Ammon's horn (tissue), 1 donor: ENCODE measurements around the gene EEIG2.
"Not testable (repeated sequence)": the region's sequence is repeated elsewhere in the genome, so short reads cannot be mapped to it uniquely, and the experiment has no call there.

Source experiments
- DNase-seq: peaks from one replicate; pipeline ENCODE4 v3.0.0-alpha.2; 2016; ENCODE audit warnings: low spot score

The EEIG2 gene

DNA sequence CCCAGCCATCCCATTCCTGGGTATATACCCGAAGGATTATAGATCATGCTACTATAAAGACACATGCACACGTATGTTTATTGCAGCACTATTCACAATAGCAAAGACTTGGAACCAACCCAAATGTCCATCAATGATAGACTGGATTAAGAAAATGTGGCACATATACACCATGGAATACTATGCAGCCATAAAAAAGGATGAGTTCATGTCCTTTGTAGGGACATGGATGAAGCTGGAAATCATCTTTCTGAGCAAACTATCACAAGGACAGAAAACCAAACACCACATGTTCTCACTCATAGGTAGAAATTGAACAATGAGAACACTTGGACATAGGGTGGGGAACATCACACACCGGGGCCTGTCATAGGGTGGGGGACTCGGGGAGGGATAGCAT, 12.4 kb upstream of the EEIG2 start:
- not testable (repeated sequence) for DNase-seq

- DNase-seq, result no peak
Observed at GRCh38 chr1:108551137-108551862, 8.6 kb upstream of the EEIG2 start.

GRCh38 chr1:108553905-108554304, 6.0 kb upstream of the EEIG2 start:
- DNase-seq, result no peak

- DNase-seq, result no peak
Observed at GRCh38 chr1:108554682-108555427, 5.0 kb upstream of the EEIG2 start.

- no peak for DNase-seq
Observed at GRCh38 chr1:108556066-108556465, 3.8 kb upstream of the EEIG2 start.

- DNase-seq, result peak; percentile 18
Observed at GRCh38 chr1:108556499-108556898, 3.4 kb upstream of the EEIG2 start.

DNA sequence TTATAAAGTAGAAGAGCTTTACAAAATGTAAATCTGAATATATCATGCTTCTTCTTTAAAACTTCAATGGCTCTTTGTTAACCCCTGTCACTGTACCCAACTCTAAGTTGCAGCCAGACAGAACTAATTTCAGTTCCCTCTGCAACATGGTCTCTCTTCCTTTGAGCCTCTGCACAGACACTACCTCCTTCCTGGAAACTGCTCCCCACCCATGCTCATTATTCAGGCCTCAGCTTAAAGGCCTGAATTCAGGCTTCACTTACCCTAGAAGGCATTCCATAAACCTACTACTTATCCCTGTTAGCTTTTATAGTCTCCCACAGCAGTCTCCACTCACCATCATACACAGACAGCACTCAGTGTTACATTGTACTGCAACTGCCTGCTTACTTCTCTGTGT, 2.6 kb upstream of the EEIG2 start:
- peak; percentile 36 for DNase-seq

GRCh38 chr1:108560189-108560873, 431 bp downstream of the EEIG2 start:
- peak; percentile 38 for DNase-seq

GRCh38 chr1:108560874-108561459, 1.1 kb downstream of the EEIG2 start:
- DNase-seq, result peak; percentile 51

GRCh38 chr1:108561689-108562326, 1.9 kb downstream of the EEIG2 start:
- peak; percentile 49 for DNase-seq

DNA sequence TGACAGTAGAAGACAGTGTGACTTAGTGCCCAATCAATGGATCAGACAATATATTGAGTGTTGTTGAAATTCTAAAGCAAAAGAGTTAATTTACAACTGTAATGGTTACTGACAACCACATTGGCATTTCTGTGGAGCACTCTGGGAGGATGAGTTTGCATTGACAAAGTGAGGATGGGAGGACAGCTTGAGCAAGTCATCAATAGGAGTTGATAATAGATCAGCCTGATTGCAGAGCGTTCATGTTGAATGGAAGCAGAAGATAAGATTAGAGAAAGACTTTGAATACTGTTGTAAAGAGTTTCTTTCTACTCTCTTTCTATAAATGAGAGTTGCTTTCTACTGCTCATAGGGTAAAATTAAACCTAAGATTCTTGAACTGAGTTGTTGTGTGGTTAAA, 3.9 kb downstream of the EEIG2 start:
- no peak for DNase-seq

- DNase-seq, result no peak
Observed at GRCh38 chr1:108565081-108565480, 5.2 kb downstream of the EEIG2 start.

GRCh38 chr1:108565512-108565911, 5.6 kb downstream of the EEIG2 start:
- DNase-seq, result no peak

GRCh38 chr1:108568589-108568988, 8.7 kb downstream of the EEIG2 start:
- no peak for DNase-seq

DNA sequence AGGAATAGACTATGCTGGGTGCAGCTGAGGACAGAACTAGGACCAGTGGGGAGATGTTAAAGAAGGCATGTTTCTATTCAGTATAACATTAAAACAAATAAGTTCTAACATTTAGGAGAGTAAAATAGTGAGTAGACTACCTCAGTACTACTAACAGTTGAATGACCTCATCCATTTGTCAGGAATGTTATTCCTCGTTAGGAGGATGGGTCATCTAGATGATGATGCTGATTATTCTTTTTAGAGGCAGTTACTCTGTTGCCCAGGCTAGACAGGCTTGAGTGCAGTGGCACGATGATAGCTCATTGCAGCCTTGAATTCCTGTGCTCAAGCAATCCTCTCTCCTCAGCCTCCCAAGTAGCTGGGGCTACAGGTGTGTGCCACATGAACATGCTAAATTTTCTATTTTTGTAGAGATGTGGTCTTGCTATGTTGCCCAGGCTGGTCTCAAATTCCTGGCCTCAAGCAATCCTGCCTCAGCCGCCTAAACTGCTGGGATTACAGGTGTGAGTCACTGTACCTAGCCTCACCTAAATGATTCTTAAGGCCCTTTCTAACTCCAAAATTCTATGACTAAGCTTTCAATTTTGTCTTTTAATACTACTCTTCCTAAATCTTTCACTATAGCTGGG, 9.3 kb downstream of the EEIG2 start:
- no peak for DNase-seq

- DNase-seq, result peak; percentile 58
Observed at GRCh38 chr1:108570128-108570527, 10.2 kb downstream of the EEIG2 start.

GRCh38 chr1:108570998-108571401, 11.1 kb downstream of the EEIG2 start:
- no peak for DNase-seq

DNA sequence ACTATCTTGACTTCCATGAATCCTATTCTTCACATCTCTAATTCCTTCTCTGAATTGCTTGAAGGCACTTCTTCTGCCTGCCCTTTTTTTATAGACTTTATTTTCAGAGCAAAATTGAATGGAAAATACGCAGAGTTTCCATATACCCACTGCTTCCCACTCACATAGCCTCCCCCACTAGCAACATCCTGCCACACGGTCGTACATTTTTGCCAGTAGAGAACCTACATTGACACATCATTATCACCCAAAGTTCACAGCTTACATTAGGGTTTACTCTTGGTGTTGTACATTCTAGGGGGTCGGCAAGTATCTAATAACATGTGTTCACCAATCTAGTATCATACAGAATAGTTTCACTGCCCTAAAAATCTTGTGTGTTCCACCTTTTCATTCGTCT, 12.3 kb downstream of the EEIG2 start:
- no peak for DNase-seq

DNA sequence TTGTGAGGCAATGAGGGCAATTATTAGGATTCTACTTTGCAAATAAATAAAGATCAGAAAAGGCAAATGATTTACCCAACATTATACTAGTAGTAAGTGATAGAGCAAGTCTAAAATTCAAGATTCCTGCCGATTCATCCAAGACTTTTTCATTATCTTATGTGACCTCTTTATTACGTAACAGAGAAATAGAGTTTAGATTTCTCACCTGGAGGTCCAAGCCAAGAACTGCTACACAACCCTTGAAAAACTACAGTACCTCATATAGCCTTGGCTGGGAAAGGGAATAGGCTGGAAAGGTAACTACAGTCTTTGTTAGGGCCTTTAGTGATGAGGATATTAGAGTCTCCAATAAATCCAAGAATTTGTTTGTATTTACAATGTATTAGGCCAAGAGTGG, 13.3 kb downstream of the EEIG2 start:
- DNase-seq, result no peak

- no peak for DNase-seq
Observed at GRCh38 chr1:108574008-108574407, 14.1 kb downstream of the EEIG2 start.

DNA sequence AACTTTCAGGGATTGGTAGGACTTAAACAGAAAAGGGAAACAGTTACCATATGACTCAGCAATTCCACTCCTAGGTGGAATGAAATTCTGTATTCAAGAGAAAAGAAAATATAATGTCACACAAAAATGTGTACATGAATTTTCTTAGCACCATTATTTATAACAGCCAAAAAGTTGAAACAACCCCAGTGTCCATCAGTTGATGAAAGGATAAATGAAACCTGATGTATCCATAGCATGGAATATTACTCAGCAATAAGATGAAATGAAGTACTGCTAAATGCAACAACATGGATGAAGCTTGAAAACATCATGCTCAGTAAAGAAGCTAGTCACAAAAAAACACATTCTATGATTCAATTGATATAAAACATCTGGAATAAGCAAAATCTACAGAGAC, 15.5 kb downstream of the EEIG2 start:
- no peak for DNase-seq
